Breast epithelium (tissue), 4 donors: ENCODE results near the gene SMARCE1. TPM values are rescaled to one million over a fixed set of nuclear protein-coding genes. Genes with fewer than 3 reads are reported as not detected.

Experiments used
- DNase-seq, 2 donors: peaks; one replicate each; pipeline ENCODE4 v3.0.0-alpha.2; 2019; ENCODE audit warnings: low spot score in 2 of 2
- H3K27ac ChIP-seq, 2 donors: fragments of 200-600 bp; sonication (generic) in 1 of 2; one replicate each; pipeline ENCODE4 v1.5.1; 2016 to 2019; ENCODE audit warnings: mild to moderate bottlenecking in 1 of 2
- H3K27me3 ChIP-seq, 2 donors: fragments of 200-600 bp; sonication (generic) in 1 of 2; one replicate each; pipeline versions ENCODE4 v1.5.1 to v1.6.0; 2017 to 2019; ENCODE audit warnings: control low read depth in 1 of 2, mild to moderate bottlenecking in 1 of 2
- H3K36me3 ChIP-seq: fragments of 200-600 bp; one replicate; pipeline ENCODE4 v1.5.1; 2019
- H3K4me1 ChIP-seq, 2 donors: fragments of 200-600 bp; sonication (generic); one replicate each; pipeline ENCODE4 v1.5.1; 2016 to 2019; ENCODE audit warnings: control low read depth in 1 of 2
- H3K4me3 ChIP-seq, 3 donors: fragments of 200-600 bp; sonication (generic); 1 replicate in 2 of 3; 2 replicates in 1 of 3; pipeline ENCODE4 v1.5.1; 2016 to 2019; ENCODE audit warnings: mild to moderate bottlenecking in 3 of 3, moderate library complexity in 2 of 3
- H3K9me3 ChIP-seq, 2 donors: fragments of 200-600 bp; sonication (generic) in 1 of 2; one replicate each; pipeline ENCODE4 v1.5.1; 2016 to 2019; ENCODE audit warnings: control low read depth in 1 of 2
- POLR2A ChIP-seq: fragments of 450-650 bp; IDR thresholded peaks from one replicate; pipeline ENCODE4 v1.6.1; 2016; ENCODE audit warnings: antibody characterized with exemption, mild to moderate bottlenecking, moderate library complexity
- POLR2AphosphoS5 ChIP-seq, 3 donors: sonication (generic); formaldehyde crosslinking; IDR thresholded peaks; one replicate each; pipeline ENCODE4 v1.6.1; 2017; ENCODE audit warnings: antibody characterized with exemption in 3 of 3
- intact Hi-C: fragments of 100-400 bp; cut with DNase I; formaldehyde crosslinking; loops from one replicate; pipeline ENCODE4 v1.15.1; 2023; ENCODE audit warnings: low total_unique reads
- total RNA-seq, 3 donors: library from RNA; depleted of rRNA; stranded (reverse); fragments of >200 nt; gene quantifications; one replicate each; pipeline ENCODE4 v1.1.0, GENCODE V29; 2016
- TF ChIP-seq, protein P1 (sequence below), 3 donors: fragments of 450-650 bp; IDR thresholded peaks; one replicate each; pipeline ENCODE4 v1.5.1; 2016 to 2017; ENCODE audit warnings: antibody characterized with exemption in 3 of 3, mild to moderate bottlenecking in 3 of 3, moderate library complexity in 3 of 3

The SMARCE1 gene
- total RNA-seq, 3 donors from 2014 or later, result 91.4 to 122 (median 98.4) TPM

- H3K36me3 ChIP-seq, result no peaks in the 10 kb centered on the region
- H3K4me3 ChIP-seq, result no peak overlapping the region
- no peaks in the 10 kb centered on the region for H3K4me1 ChIP-seq
- no peak overlapping the region for H3K27ac ChIP-seq
- H3K27me3 ChIP-seq, result no peaks in the 10 kb centered on the region
- intact Hi-C loops, result no loop called here
- H3K9me3 ChIP-seq, result no peaks in the 10 kb centered on the region
- DNase-seq, result no peak
- TF ChIP-seq, protein P1, sequence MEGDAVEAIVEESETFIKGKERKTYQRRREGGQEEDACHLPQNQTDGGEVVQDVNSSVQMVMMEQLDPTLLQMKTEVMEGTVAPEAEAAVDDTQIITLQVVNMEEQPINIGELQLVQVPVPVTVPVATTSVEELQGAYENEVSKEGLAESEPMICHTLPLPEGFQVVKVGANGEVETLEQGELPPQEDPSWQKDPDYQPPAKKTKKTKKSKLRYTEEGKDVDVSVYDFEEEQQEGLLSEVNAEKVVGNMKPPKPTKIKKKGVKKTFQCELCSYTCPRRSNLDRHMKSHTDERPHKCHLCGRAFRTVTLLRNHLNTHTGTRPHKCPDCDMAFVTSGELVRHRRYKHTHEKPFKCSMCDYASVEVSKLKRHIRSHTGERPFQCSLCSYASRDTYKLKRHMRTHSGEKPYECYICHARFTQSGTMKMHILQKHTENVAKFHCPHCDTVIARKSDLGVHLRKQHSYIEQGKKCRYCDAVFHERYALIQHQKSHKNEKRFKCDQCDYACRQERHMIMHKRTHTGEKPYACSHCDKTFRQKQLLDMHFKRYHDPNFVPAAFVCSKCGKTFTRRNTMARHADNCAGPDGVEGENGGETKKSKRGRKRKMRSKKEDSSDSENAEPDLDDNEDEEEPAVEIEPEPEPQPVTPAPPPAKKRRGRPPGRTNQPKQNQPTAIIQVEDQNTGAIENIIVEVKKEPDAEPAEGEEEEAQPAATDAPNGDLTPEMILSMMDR (IDR thresholded peaks at IDR 0.05), result no peak
- TF ChIP-seq POLR2A (no peak), POLR2AphosphoS5 (IDR thresholded peaks at IDR 0.05) (no peak)
Observed at GRCh38 chr17:40600486-40601046, 47.1 kb downstream of the SMARCE1 start.

GRCh38 chr17:40599468-40599763 lies 48.2 kb downstream of the SMARCE1 start:
- no peak overlapping the region for H3K4me3 ChIP-seq
- intact Hi-C loops, result no loop called here
- TF ChIP-seq, protein P1 (IDR thresholded peaks at IDR 0.05), result no peak
- TF ChIP-seq POLR2A, result no peak
- peak in 1 of 3 donors; percentile 66 for TF ChIP-seq POLR2AphosphoS5 (IDR thresholded peaks at IDR 0.05)
- no peaks in the 10 kb centered on the region for H3K9me3 ChIP-seq
- H3K36me3 ChIP-seq, result no peaks in the 10 kb centered on the region
- H3K27ac ChIP-seq, result peak overlapping the region; percentile 33 to 91
- DNase-seq, result no peak
- no peaks in the 10 kb centered on the region for H3K27me3 ChIP-seq
- no peaks in the 10 kb centered on the region for H3K4me1 ChIP-seq

- intact Hi-C loops, result no loop called here
- no peaks in the 10 kb centered on the region for H3K27me3 ChIP-seq
- no peak for TF ChIP-seq POLR2A
- TF ChIP-seq POLR2AphosphoS5 (IDR thresholded peaks at IDR 0.05), result no peak
- TF ChIP-seq, protein P1 (IDR thresholded peaks at IDR 0.05), result no peak
- DNase-seq, result peak in 1 of 2 donors; percentile 45
- H3K4me3 ChIP-seq, result peak overlapping the region in 1 of 3 donors; percentile 16
- H3K36me3 ChIP-seq, result no peaks in the 10 kb centered on the region
- no peaks in the 10 kb centered on the region for H3K9me3 ChIP-seq
- H3K4me1 ChIP-seq, result no peaks in the 10 kb centered on the region
- H3K27ac ChIP-seq, result peak overlapping the region; percentile 33 to 91
Observed at GRCh38 chr17:40598619-40599467, 48.8 kb downstream of the SMARCE1 start.

GRCh38 chr17:40598301-40598618 lies 49.4 kb downstream of the SMARCE1 start:
- TF ChIP-seq POLR2AphosphoS5 (IDR thresholded peaks at IDR 0.05) (no peak), POLR2A (no peak)
- TF ChIP-seq, protein P1 (IDR thresholded peaks at IDR 0.05), result no peak
- no peaks in the 10 kb centered on the region for H3K27me3 ChIP-seq
- H3K36me3 ChIP-seq, result no peaks in the 10 kb centered on the region
- H3K9me3 ChIP-seq, result no peaks in the 10 kb centered on the region
- intact Hi-C loops, result no loop called here
- peak overlapping the region; percentile 33 to 91 for H3K27ac ChIP-seq
- H3K4me1 ChIP-seq, result no peaks in the 10 kb centered on the region
- peak overlapping the region in 1 of 3 donors; percentile 16 for H3K4me3 ChIP-seq
- DNase-seq, result no peak

GRCh38 chr17:40597556-40598300 lies 49.9 kb downstream of the SMARCE1 start:
- DNase-seq, result no peak
- Histone ChIP-seq H3K4me1 (no peaks in the 10 kb centered on the region), H3K36me3 (no peaks in the 10 kb centered on the region), H3K27ac (peak overlapping the region; percentile 33 to 91), H3K27me3 (no peaks in the 10 kb centered on the region), H3K4me3 (no peak overlapping the region), H3K9me3 (no peaks in the 10 kb centered on the region)
- intact Hi-C loops, result no loop called here
- TF ChIP-seq, protein P1 (IDR thresholded peaks at IDR 0.05), result no peak
- no peak for TF ChIP-seq POLR2AphosphoS5 (IDR thresholded peaks at IDR 0.05)
- no peak for TF ChIP-seq POLR2A
